Measurements from ENCODE around the gene CAPZB. TPM values are rescaled to one million over a fixed set of nuclear protein-coding genes. Genes with fewer than 3 reads are reported as not detected.

CAPZB gene
- total RNA-seq, 1 donor, result 183 TPM

GRCh38 chr1:19373211-19374082 is 111.9 kb downstream of the CAPZB start:
- no peak overlapping the region for H3K4me3 ChIP-seq (ENCODE audit: low read depth, low read length)
- peak; percentile 36 for DNase-seq (ENCODE audit: low read depth)
- TF ChIP-seq, protein P1, sequence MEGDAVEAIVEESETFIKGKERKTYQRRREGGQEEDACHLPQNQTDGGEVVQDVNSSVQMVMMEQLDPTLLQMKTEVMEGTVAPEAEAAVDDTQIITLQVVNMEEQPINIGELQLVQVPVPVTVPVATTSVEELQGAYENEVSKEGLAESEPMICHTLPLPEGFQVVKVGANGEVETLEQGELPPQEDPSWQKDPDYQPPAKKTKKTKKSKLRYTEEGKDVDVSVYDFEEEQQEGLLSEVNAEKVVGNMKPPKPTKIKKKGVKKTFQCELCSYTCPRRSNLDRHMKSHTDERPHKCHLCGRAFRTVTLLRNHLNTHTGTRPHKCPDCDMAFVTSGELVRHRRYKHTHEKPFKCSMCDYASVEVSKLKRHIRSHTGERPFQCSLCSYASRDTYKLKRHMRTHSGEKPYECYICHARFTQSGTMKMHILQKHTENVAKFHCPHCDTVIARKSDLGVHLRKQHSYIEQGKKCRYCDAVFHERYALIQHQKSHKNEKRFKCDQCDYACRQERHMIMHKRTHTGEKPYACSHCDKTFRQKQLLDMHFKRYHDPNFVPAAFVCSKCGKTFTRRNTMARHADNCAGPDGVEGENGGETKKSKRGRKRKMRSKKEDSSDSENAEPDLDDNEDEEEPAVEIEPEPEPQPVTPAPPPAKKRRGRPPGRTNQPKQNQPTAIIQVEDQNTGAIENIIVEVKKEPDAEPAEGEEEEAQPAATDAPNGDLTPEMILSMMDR (IDR thresholded peaks at IDR 0.05; ENCODE audit: insufficient read depth, low read depth, low read length), result no peak

GRCh38 chr1:19372602-19373001 is 112.7 kb downstream of the CAPZB start:
- DNase-seq (ENCODE audit: low read depth), result peak; percentile 59
- H3K4me3 ChIP-seq (ENCODE audit: low read depth, low read length), result no peak overlapping the region
- TF ChIP-seq, protein P1 (IDR thresholded peaks at IDR 0.05; ENCODE audit: insufficient read depth, low read depth, low read length), result no peak

- H3K4me3 ChIP-seq (ENCODE audit: low read depth, low read length), result no peak overlapping the region
- TF ChIP-seq, protein P1 (IDR thresholded peaks at IDR 0.05; ENCODE audit: insufficient read depth, low read depth, low read length), result no peak
- DNase-seq (ENCODE audit: low read depth), result no peak
Measured at GRCh38 chr1:19372136-19372514, 113.2 kb downstream of the CAPZB start.

DNA sequence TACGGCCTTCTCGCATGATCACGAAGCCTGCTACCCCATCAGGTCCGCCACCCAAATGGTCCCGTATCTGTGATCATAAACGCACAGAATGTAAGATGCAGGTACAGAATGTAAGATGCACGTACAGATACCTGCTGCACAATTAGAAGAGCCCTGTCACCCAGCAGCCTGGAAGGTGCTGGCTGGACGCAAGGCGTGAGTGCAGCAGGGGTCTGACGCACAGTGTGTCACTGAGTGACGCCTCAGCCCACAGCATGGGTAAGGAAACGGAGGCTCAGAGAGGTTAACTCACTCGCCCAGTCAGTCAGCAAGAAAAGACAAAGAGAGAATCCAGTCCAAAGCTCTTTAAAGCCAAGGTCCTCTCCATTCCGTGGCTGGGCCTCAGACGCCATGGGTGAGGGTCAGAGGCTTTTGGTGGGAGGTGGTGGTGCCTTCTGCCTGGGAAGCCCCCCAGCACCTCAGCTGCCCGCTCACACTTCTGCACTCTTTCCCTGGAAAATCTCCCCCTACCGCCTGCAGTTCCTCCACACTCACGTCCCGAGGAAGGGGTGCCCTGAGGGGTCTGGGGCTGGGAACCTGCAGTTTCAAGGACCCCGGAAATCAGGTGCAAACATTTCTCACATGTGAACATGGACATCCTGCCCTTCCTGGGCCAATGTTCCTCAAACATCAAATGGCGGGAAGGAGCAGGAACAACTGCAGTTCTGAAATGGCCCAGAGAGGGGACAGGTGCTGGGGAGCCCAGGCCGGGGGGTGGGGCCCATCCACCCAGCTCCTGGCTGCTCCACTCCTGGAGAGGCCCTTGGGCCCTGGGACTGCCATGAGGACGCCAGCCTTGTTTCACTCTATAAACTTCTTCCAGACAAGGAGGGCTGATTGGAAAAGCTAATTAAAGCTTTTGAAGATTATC is 113.9 kb downstream of the CAPZB start:
- no peak overlapping the region for H3K4me3 ChIP-seq (ENCODE audit: low read depth, low read length)
- TF ChIP-seq, protein P1 (IDR thresholded peaks at IDR 0.05; ENCODE audit: insufficient read depth, low read depth, low read length), result no peak
- no peak for DNase-seq (ENCODE audit: low read depth)

DNA sequence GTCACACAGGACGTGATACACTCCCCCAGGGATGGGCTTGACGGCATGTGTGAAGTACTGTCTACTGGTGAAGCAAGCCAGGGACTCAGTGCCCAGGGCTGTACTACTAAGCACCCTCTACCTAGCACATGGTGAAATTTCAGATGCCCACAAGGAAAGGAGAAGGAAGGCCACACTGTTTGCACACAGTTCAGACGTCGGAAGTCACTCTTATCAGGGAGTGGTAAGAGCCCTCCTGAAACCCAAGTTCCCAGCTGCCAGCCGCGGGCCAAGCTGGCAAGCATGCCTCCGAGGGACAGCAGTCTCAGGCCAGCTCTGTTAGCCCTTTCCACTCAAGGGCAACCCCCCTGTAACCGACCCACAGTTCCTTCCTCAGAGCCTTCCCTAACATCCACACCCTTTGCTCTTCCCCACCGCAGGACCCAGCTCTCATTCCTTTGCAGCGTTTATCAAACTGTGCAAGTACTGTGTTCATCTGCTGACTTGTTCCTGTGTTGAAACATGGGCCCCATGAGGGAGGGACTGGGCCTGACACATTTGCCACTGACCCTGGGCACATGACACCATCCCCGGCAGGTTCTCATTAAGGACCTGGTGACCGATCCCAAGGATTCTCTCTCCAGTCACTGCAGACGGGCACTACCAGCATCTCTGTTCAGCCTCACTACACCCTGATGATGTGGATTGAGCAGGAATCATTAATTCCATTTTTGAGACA is 114.7 kb downstream of the CAPZB start:
- TF ChIP-seq, protein P1 (IDR thresholded peaks at IDR 0.05; ENCODE audit: insufficient read depth, low read depth, low read length), result no peak
- DNase-seq (ENCODE audit: low read depth), result no peak
- no peak overlapping the region for H3K4me3 ChIP-seq (ENCODE audit: low read depth, low read length)

- H3K4me3 ChIP-seq (ENCODE audit: low read depth, low read length), result no peak overlapping the region
- no peak for DNase-seq (ENCODE audit: low read depth)
- TF ChIP-seq, protein P1 (IDR thresholded peaks at IDR 0.05; ENCODE audit: insufficient read depth, low read depth, low read length), result no peak
Measured at GRCh38 chr1:19369396-19370090, 115.8 kb downstream of the CAPZB start.
